Stimulated activated CD4-positive, alpha-beta T cell treated with anti-CD3 and anti-CD28 coated beads, Interleukin-4, amount 100 ng/mL, for 4 hours (primary cell): ENCODE data around the gene ORM2.

Source experiments
- DNase-seq, 2 experiments: peaks; one replicate each; pipeline ENCODE4 v3.0.0-alpha.2; 2020

The ORM2 gene

DNA sequence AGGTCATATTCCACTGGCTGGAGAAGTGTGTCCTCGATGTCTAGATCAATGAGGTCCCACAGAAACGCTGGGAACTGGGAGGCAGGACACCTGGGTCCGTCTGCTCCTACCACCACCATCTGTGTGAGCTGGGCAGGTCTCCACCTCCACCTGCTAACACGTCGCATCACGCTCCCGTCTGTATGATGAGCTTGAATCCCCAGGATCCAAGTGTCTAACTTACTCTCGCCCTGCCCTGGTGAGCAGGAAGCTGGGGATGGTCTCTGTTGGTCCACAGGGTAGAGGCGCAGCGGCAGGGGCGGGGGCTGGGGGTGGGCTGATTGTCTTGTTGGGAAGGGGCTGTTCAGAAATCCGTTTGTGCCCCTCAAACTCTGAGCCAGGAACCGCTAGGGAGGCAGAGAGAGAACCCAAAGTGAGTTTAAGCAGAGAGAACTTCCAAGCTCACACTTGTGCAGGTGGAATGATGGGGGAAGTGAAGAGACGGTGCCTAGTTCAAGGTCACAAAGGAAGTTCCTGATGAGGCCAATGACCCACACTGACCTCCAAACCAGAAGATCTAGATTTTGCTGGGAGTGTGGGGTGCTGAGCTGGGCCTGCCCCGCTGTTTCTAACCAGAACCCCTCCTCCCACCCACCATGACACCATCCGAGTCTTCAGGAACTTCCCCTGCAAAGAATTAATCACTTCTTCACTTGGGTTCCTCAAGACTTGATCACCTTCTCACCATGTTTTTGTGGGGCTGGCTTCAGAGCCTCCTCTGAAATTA, 21.1 kb downstream of the ORM2 start:
- DNase-seq: no peak

GRCh38 chr9:114351932-114352331, 22.3 kb downstream of the ORM2 start:
- no peak for DNase-seq

DNA sequence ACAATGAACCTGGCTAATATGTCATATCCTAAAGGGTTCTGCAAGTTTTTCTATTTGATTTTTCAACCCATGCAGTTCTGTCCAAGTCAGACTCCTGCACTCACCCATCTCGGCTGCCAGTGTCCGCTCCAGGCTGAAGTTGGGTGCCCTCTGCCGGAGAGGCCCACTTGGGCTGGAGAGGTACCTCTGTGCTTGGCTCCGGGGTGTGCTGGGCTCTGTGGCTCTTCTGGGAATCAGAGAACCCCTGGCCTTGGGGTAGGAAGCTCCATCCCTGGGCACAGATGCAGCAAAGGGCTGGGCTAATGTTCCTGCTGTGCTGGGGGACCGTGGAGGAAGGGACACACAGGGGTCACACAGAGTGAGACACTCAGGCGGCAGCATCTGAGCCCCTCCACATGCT, 26.2 kb downstream of the ORM2 start:
- DNase-seq: no peak

- no peak for DNase-seq
These were observed 27.1 kb downstream of the ORM2 start for GRCh38 chr9:114356792-114357191.

DNA sequence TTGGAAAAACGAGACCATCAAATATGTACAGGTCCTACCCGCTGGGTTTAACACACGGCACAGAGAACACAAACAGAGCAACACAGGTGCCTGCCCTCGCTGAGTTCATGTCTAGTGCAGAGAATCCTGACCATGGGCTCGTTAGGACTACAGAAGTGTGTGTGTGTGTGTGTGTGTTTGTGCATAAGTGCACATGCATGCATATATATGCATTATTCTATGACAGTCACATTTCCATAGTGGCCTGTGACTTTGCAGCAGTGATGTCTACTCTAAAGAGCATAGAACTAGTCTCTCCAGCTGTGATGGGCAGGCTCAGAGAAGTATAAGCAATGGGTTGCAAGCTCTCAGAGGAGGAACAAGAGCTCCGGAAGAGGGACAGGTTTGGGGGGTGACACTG, 27.7 kb downstream of the ORM2 start:
- DNase-seq: no peak

DNA sequence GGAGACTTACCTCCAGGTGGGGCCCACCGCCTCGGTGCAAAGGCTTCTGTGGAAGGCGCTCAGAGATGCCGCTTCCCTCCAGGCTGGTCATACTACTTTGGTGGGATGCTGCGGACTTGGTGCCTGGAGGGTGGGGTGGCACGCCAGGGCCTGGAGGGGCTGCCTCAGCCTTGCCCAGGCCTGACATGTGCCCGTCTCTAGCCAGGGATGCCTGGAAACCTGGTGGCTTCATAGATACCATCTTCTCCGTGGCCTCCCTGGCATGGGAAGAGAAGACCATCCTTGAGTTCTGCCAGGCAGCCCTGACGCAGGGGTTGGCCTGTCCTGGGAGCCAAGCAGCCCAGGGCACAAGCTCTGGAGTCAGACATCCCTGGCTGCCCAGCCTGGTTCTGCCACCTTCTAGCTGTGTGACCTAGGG, 28.3 kb downstream of the ORM2 start:
- DNase-seq: no peak

GRCh38 chr9:114359801-114360200, 30.1 kb downstream of the ORM2 start:
- DNase-seq: no peak

- DNase-seq: no peak
These were observed 31.9 kb downstream of the ORM2 start for GRCh38 chr9:114361542-114361941.

GRCh38 chr9:114362394-114362793, 32.7 kb downstream of the ORM2 start:
- DNase-seq: no peak

- DNase-seq: no peak
These were observed 33.8 kb downstream of the ORM2 start for GRCh38 chr9:114363424-114363823.

GRCh38 chr9:114364134-114365041, 34.7 kb downstream of the ORM2 start:
- DNase-seq: no peak

- DNase-seq: no peak
These were observed 35.5 kb downstream of the ORM2 start for GRCh38 chr9:114365194-114365593.

DNA sequence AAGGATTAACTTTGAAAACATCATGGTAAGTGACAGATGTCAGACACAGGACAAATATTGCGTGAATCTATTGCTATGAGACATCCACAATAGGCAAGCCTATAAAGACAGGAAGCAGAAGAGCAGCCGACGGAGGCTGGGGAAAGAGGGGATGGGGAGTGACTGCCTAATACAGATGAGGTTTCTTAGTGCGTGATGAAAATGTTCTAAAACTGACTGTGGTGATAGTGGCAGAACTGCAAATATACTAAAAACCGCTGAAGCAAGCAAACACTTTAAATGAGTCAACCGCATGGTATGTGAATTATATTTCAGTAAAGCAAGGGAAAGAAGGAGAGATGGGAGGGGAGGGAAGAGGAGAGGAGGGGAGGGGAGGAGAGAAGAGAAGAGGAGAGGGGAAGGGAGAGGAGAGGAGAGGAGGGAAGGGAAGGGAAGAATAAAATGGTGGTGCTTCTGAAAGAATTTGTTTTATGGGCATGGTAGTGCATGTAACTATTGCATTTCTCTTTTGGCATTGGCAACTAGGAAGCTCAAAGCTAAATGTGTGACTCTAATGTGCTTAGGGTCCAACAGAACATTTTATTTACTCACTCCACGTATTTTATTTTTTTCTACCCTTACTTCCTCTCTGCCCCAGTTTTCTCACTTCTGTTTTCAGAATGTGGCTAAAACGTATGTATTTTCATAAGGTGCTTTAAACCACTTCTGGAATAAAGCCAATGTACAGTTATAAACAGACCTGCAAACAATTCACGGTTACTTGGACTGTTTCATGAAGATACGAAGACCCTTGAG, 36.9 kb downstream of the ORM2 start:
- DNase-seq: no peak

DNA sequence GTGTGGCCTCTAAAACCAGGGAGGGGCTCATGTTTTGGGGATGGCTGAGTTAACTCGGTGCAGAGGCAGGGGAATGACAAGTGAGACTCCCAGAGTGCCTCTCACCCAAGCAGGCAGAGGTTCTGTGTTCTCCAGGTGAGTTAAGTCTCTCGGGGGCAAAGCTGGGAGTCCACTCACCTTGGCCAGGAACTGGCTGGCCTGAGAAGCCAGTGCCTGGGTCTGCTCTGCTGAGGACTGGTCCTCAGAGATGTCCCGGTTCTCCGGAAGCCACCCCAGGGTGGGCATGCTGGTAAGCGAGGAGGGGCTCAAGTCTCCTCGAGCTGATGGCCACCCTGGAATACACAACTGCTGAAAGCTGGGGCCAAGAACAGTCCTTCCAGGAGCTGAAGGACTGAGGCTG, 37.7 kb downstream of the ORM2 start:
- no peak for DNase-seq

GRCh38 chr9:114367772-114368569, 38.3 kb downstream of the ORM2 start:
- DNase-seq: no peak

DNA sequence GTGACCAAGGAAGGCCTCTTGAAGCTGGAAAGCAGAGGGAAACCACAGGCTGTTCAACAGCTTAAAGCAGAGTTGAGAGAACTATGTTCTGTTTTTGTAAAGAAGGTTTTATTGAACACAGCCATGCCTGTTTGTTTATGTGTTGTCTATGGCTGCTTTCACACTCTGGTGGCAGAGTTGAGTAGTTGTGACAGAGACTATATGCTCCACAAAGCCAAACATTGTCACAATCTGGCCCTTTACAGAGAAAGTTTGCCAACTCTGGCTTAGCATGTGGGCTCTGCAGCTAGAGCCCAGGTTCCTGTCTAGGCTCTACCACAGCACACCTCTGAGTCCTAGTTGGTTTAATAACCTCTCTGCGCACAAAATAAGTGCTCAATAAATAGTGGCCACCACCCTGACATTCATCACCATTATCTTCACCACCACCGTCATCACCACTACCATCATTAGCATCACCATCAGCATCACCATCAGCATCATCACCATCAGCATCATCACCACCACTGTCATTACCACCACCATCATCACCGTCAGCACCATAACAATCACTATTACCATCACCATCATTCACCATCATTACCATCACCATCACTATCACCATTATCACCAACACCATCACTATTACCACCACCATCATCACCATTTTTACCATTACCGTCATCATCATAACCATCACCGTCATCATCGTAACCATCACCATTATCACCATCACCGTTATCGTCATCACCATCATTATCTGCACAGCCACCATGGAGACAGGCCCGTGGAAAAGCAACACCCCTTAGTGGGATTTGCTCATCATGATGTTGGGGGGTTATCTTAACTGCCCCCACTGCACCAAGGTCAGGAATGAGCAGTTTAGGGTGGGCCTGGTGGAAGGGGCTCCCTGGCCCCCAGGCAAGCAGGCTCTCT, 39.8 kb downstream of the ORM2 start:
- no peak for DNase-seq

- DNase-seq: no peak
These were observed 40.7 kb downstream of the ORM2 start for GRCh38 chr9:114370251-114370967.

DNA sequence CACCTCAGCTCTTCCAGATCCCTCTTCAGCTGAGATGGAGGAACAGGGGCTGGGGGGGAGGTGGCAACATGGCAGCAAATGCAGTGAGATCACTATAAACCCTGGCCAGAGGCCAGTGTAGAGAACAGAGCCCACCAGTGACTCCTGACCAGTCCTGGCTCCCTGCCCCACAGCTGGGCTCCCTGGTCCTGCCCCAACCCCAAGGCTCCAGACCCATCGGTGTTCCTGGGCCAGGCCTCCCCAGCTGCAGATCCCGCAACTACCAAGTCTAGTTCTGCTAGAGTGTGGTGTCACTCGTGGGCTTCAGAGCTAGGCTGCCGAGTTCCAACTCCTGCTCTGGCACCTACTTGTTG, 41.3 kb downstream of the ORM2 start:
- DNase-seq: no peak

- no peak for DNase-seq
These were observed 41.8 kb downstream of the ORM2 start for GRCh38 chr9:114371343-114371944.
